ENCODE data around the gene ANKS1B.

DNA sequence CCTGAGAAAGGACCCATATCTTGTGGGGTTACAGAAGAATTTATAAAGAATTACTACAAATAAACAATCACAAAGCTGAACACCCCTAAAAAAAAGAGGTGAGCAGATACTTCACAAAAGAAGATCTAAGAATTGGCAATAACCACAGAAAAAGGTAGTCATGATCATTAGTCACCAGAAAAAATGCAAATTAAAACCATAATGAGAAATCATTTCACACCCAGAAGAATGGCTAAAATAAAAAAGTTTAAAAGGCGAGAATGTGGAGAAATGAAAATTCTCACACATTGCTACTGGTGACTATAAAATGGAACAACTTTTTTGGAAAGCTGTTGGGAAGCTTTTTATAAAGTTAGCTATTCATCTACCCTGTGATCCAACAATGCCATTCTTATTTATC is 545.3 kb downstream of the ANKS1B start:
- TF ChIP-seq GATA3 (IDR thresholded peaks at IDR 0.05; ENCODE audit: low read depth, low read length), result no peak
- no peak for TF ChIP-seq GATA2 (IDR thresholded peaks at IDR 0.05; ENCODE audit: low read depth, low read length)

All from SH-SY5Y (cell line).